ENCODE results near the gene CLEC3A.
"Not testable (repeated sequence)": the region's sequence is repeated elsewhere in the genome, so short reads cannot be mapped to it uniquely, and the experiment has no call there.

The CLEC3A gene, protein sequence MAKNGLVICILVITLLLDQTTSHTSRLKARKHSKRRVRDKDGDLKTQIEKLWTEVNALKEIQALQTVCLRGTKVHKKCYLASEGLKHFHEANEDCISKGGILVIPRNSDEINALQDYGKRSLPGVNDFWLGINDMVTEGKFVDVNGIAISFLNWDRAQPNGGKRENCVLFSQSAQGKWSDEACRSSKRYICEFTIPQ

DNA sequence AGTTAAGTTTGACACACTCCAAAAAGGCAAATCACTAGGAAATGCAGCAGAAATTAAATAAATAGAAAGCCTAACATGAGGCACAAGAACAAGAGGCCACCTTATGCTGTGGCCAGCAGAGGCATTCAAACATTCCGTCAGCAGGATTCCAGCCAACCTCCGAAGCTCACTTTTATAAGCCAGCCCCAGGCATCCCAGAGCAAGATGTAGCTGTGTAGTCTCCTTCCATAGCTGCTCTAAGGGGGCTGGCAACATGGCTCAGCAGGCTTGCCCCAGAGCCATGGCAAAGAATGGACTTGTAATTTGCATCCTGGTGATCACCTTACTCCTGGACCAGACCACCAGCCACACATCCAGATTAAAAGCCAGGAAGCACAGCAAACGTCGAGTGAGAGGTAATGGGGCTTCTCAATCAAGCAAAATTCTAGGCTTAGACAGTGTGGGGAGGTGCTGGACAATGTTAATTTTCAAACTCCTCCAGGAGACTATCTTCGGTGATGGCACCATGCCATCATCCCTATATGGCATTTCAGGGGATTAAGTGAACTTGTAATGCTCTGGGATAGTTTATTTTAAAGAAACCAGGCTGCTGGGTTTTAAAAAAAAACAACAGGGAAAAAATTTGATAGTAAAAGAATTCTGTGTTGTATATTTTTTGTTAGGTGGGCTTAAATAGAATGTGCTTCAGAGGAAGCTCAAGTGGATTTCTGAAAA is at the start of gene CLEC3A:
Gene CLEC3A (plus strand): TSS at position 202 of the 714 bp plus-strand sequence. CDS start 79 bp downstream, at position 281.
- DNase-seq: no peak

DNA sequence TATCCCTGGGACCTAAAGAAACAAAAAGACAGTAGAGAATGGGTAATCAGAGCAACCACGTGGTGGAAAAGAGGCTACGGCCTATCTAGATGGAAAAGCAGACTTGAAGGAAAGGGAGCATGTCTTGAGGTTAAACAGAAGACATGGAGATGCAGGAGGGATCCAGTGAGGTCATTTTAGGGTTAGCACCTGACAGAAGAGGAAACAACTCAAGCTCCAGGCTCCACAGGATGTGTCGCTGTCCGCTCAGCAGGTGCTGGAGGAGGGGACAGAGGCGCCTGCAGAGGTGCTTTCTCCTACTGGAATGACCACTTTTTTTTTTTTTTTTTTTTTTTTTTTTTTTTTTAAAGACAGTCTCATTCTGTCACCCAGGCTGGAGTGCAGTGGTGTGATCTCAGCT is 47.5 kb upstream of the CLEC3A start:
- DNase-seq: no peak

DNA sequence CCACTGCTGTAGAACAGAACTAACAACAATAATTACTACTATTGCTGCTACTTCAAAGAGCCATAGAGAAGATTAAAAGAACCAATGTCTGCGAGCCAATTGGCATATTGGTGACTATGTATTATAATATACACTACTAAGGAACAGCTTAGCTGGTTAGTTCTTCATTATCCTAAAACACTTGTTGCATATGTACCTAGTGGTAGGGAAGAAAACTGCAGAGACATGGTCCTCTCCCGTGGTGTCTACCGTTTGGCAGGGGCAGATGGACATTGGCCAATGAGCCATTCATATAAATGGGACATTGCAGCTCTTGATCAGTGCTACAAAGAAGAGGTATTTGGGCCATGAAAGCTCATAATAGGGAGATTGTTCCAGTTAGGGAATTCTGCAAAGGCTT is 46.4 kb upstream of the CLEC3A start:
- no peak for DNase-seq

DNA sequence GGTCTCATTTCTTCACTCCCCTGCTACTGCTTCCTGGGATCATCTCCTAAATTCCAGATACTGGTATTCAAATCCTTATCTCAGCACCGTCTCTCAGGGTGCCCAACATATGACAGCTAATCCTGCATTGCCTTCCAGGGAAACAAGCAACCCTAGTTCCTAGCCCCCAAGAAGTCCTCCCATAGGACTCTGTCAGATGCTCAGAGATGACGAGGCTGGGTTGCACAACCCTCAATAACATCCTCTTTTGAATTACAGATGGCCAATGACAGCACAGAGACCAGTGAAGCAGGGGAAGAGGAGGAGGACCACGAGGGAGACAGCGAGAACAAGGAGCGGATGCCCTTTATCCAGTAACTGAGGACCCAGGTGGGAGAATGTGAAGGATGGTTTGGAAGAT is 45.0 kb upstream of the CLEC3A start:
- no peak for DNase-seq

DNA sequence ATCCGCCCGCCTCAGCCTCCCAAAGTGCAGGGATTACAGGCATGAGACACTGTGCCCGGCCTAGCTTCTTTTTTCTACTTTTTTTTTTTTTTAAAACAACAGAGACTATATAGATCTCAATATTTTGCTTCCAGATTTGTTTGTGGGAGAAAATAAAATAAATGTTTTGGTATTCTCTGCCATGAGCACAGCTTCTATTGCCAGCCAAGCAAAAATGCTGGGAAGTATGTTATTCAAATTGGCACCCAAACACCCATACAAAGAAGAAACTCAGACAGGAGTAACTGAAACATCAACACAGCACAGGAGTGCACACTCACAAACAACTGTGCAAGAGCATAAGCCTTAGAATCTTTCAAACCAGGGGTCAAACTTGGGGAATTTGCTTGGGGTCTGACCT is 37.2 kb upstream of the CLEC3A start:
- no peak for DNase-seq

DNA sequence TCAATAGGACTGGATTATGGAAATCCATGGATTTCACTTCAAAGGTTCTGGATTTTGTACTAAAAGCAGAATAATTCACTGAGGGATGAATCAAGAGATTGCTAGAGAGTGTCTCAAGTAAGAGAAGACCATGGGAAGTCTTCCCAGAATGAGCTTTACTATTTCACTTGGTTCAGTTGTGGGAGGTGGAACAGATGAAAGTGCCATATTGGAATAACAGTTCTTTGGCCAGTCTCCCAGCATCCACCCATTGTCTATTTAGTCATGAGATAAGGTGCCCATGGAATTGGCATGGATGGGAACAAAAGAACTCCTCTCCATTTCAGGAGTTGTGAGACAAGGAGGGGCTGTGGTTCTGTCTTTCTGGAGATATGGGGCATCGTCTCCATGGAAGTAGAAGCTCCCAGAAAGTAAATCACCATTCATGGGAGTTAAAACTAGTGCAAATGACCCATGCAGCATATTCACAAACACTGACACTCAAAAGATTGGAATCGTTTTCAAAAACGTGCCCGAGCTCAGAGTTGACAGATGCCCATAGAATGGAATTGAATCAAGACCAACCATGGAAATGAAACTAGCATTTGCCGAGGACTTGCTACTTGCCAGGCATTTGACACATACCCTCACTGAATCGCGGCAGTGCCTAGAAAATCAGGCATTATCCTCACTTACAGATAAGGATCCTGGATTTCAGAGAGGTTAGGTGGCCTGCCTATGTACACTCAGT is 36.2 kb upstream of the CLEC3A start:
- DNase-seq: no peak

DNA sequence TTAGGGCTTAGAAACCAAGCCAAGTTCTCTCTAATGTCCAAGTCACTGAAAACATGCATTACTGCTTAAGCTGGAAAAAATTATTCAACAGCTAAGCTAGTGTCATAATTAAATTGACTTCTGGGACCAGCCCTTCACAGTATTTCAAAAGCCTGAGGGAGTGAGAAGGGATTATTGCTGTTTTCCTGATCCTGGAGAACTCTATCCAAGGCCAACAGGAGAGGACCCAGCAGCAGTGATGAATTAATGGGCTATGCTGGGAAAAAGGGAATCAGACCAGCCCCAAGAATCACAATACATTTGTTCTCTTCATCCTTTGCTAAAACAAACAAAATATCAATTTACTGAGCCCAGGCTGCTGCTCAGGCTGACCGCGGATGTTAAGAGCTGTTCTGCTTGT is 34.5 kb upstream of the CLEC3A start:
- DNase-seq: no peak

DNA sequence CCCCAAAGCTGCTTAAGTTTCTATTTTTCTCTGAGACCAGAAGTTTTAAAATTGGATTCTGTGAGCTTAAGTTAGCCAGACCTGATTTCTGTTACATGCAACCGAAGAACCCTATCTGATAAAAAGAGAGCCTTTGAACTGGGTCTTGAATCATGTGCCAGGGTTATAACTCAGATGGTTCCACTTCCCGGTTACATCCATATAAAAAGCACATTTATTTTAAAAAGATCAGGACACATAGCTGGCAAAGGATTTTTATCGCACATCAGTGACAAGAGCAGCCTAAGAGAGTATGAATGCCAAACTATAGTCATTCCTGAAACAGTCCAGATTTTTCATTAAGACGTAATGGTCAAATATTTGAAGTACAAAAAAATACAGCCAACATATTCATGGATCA is 32.5 kb upstream of the CLEC3A start:
- no peak for DNase-seq

DNA sequence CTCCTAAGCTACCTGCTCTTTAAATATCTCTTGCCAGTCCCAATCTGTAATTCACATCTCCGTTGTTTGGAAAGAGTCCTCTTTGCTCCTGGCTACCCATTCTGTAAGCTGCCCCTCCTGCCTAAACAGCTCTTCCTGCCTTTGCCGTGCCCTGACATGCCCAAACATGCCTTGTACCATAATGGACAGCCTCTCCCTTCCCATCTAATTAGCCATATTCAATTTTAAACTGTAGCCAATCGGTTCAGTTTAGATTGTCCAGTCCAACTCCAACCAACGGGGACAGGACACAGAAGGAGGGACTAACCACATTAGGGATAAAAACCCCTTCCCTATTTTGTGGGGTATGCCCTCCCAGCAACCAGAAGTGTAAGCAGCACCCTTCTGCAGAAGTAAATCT is 30.6 kb upstream of the CLEC3A start:
- no peak for DNase-seq

DNA sequence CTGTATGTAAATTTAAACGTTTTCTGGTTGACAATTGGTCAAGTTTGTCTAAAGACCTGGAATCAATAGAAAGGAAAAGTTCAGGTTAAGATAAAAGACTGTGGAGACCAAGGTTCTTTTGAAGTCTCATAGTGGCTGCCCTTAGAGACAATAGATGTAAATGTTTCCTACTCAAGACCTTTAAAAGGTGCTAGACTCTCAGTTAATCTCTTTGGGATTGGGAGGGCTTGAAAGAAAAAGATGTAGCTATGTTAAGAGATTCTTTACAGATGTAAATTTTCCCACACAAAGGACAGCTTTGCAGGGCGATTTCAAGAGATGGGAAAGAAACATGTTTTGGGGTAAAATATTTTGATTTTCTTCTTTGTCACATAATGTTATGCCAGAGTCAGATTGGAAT is 30.0 kb upstream of the CLEC3A start:
- DNase-seq: not testable (repeated sequence)

DNA sequence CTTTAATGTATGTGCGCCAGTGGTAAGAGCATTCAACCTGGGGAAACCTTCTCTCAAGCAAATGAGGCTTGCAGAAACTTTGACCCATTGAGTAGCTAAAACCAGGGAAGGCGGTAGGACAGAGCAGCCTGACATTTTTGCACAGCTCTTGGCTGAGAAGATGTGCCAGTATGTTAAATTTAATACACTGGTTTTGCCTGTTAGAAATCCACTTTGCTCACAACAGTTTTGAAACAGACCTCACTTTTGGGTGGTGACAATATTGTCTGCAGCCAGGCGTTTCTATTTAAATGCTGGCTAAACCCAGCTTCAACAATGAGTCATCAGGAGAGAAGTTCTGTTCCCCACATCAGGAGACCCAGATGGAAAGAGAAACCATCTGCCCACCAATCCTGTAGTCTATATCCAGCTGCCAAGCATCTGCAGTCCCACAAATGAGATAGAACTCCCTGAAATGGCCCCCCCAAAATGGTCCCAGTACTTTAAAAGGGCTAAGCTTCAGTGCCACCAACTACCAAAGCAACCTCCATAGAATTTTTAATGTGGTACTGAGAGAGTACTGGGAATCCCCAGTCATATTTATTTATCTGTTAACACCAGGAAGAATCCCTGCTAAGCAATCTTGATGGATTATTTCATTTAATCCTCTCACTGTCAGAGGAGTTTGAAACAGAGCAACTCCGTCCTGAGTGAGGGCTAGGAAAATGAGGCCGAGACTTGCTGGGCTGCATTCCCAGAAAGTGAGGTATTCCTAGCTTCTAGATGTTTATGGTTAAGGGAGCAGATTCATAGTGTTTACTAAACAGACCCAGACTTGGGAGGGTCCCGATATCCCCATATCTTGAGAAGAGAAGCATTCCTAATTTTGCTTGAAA is 29.0 kb upstream of the CLEC3A start:
- no peak for DNase-seq

DNA sequence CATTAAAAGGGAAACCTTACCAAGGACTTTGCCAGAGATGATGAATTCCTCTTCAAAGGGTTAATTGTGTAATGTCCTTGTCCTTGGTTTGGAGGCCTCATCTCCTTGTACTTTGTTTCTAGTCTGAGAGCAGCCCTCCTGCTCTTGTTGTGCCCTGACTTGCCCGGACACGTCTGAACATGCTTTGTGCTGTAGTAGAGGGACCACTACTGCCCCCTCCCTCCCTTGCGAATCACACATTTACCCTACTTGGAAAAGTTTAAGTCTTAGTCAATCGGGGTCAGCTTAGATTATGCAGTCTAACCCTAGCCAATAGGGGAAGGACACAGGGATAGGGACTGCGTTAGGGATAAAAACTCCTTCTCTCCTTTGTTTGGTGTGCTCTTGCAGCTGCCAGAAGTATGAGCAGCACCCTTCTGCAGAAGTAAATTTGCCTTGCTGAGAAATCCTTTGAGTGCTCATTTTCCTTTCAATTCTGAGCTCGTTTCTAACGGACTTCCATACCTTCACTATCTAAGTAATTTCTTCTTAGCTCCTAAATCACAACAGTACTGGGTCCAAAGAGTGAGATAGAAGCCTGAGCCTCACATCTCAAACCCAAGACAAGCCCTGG is 26.4 kb upstream of the CLEC3A start:
- no peak for DNase-seq

DNA sequence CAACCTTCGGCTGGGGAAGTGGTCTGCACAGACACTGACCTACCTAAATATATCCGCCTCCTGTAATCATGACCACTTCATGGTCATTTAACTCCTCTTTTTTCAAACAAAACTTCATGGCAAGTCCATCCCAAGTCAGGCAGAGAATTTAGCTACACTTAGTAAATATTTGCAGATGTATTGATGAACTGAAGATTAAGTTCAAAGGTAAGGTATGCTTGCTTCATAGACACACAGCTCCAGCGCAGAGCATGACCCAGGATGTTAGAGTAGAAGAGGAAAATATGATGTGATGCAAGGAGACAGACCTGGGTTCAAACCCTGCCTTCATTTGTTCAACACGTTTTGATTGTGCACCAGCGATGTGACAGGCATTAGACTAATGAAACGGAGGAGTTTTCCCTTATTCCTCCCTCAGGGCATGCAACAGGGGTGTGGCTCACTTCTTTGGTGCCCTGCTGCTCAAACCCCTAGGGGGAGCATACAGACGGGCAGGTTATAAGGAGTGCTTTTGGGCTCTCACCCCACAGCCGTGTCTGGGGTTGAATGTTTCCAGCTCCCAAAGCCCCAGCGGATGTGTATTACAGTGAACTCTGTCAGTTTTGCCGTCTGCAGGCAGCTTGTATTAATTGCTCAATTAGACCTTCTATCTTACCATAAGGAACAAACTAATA is 23.9 kb upstream of the CLEC3A start:
- no peak for DNase-seq

DNA sequence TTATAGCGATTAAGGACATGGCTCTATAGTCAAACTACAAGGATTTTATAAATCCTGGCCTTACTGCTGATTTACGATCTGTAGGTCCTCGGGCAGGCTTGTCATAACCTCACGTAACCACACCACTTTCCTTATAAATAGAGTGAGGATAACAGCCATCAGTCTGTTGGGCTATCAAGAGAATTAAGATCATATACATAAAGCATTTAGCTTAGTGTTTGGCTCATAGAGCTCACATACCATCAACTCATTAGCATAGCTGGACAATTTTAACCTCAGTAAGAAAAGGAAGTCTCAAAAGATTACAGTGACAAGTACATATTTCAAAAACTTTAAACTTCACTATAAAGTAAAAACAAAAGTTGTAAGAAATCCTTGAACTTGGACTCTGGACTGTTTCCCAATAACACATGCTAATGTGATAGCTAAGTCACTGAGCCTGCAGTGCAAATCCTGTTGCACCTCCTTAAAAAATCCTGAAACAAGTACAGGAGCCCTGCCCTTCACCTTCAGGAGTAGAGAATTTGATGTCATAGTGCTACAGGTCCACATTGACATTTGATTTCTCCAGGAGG is 20.8 kb upstream of the CLEC3A start:
- DNase-seq: no peak

DNA sequence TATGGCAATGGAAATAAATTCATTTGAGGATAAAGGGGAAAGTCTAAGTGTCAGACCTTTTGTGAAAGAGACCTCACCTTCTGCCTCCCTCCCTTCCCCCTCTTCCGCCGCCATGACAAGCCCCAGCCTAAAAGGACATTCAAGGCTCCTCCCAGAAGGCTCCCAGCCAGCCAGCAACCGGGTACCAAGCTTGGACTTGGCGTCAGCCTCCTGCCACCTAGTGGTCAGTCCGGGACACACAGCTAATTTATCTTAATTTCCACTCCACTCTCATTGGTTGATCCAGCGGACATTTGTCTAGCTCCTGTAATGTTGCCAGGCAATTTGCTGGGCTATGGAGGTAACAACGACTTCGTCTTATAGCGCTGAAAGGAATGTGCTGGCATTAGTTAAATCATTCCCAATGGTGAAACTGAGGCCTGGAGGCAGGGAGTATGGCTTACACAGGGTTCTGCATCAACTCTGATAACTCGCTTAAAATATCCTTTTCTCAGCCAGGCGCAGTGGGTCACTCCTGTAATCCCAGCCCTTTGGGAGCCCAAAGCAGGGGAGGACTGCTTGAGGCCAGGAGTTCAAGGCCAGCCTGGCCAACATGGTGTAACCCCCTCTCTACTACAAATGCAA is 19.3 kb upstream of the CLEC3A start:
- peak; percentile 83 for DNase-seq

DNA sequence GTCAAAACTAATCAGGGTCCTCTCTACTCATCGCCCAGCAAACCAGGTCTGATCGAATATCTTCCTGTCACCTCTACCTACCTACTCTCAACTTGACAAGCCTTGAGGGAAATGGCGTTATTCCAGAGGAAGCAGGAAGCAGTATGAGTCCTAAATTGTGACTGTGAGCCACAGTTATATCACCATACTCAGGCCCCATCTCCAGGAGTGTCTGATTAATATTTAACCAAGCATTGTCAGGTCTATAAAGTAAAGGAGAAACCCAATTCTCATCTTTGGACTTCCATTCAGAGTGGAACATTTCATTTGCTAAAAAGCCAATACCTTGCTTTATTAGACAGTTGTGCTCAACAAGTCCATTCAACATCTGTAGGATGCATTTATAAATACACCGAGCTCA is 17.8 kb upstream of the CLEC3A start:
- no peak for DNase-seq

DNA sequence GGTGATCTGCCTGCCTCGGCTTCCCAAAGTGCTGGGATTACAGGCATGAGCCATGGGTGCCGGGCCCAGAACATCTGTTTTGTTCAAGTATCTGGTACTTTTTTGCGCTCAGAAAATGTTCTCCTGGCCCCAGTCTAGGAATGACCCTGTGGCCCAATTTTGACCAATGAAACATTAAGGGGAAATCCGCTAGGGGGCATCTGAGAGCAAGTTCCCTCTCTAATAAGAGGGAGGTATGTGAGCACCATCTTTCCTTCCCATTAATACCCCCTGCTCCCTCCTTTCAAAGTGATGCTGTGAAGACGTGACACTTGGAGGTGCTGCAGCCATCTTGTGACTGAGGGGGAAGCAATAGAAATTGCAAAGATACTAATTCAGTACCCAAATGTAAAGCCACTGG is 16.5 kb upstream of the CLEC3A start:
- DNase-seq: no peak

DNA sequence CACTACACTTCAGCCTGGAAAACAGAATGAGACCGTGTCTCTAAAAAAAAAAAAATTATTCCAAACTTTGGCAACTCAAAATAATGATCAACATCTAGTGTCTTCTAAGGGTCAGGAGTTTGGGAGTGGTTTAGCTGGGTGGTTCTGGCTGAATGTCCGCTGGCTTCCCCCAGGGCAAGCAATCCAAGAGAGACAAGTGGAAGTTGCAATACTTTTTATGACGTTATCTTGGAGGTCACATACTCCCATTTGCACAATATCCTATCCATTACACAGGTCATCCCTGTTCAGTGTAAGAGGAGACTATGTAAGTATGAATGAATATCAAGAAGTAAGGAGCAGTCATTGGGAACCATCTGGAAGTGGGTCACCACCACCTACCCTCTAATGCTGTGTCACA is 15.2 kb upstream of the CLEC3A start:
- no peak for DNase-seq

DNA sequence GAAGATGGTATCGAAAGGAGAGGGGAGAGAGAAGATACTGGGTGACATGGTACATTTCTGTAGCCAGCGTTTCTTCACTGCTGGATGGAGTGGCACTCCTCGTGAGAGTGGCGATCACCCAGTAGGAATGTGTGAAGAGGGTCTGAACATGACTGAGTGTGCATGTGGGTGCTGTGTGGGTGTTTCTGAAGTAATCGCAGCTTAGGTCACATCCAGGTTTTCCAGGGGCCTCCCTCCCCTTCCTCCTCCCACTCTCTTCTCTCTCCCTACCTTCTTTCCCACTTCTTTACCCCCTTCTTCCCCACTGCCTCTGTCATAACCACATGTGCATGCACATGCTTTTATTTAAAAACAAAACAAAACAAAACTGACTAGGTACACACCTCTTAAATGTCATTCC is 1.8 kb downstream of the CLEC3A start:
- DNase-seq: no peak

DNA sequence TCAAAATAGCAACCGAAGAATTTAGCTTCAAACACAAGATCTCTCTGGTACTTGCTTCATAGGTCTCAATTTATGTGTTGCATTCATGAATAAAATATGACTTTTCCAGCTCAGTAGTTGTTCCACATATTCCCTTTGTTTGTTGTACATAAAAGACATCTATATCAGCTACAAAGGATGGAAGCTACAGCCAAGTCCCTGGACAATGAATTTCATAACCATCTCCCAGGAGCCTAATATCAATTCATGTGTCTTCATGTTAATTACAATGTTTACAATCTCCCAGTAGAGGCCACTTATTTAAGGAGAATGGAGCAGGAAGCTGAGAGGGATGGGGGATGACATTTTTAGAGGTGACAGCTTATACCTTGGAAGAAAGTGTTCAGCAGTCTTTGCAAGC is 3.3 kb downstream of the CLEC3A start:
- no peak for DNase-seq

DNA sequence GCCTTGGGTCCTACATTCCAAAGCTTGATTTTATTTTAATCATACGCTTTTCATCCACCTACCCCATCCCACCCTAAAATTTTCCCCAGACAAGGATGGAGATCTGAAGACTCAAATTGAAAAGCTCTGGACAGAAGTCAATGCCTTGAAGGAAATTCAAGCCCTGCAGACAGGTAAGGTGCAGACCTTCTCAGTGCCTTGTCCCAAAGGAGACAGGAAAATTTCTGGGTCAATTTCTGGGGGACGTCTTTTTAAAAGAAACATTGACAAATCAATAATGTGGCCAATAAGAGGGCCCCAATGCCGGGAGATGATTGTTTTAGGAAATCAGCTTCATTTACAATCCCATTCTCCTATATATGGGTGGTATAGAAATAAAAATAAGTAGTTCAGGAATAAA is 5.7 kb downstream of the CLEC3A start:
- DNase-seq: no peak

Data from activated effector memory CD4-positive, alpha-beta T cell treated with anti-CD3 and anti-CD28 coated beads, Interleukin-2, amount 50 U/mL, for 16 hours (primary cell).